Smooth muscle cell (in vitro differentiated cells): ENCODE results near the gene ANKRD40. TPM values are rescaled to one million over a fixed set of nuclear protein-coding genes. Genes with fewer than 3 reads are reported as not detected.

Experiments
- DNase-seq: peaks from one replicate; lab custom pipeline; 2025; ENCODE audit not compliant: unreplicated experiment; lab: John Stamatoyannopoulos, UW
- H2AFZ ChIP-seq: fragments of 200-600 bp; sonication (generic); 2 replicates; pipeline ENCODE4 v1.6.0; 2016; ENCODE audit warnings: antibody characterized with exemption, low read depth, mild to moderate bottlenecking
- H3F3A ChIP-seq: fragments of 200-600 bp; sonication (generic); 2 replicates; pipeline ENCODE4 v1.6.0; 2017; ENCODE audit warnings: antibody characterized with exemption, low read depth
- H3K27ac ChIP-seq: fragments of 200-600 bp; sonication (generic); 2 replicates; pipeline ENCODE4 v1.5.1; 2016; ENCODE audit warnings: low read depth, mild to moderate bottlenecking
- H3K27me3 ChIP-seq: fragments of 200-600 bp; sonication (generic); 2 replicates; pipeline ENCODE4 v1.6.1; 2016; ENCODE audit warnings: low read depth, mild to moderate bottlenecking
- H3K36me3 ChIP-seq: fragments of 200-600 bp; sonication (generic); 2 replicates; pipeline ENCODE4 v1.5.1; 2016; ENCODE audit warnings: low read depth
- H3K4me1 ChIP-seq: fragments of 200-600 bp; sonication (generic); 2 replicates; pipeline ENCODE4 v1.5.1; 2016; ENCODE audit warnings: low read depth
- H3K4me2 ChIP-seq: fragments of 200-600 bp; sonication (generic); 2 replicates; pipeline ENCODE4 v1.6.0; 2016; ENCODE audit warnings: mild to moderate bottlenecking
- H3K4me3 ChIP-seq: fragments of 200-600 bp; sonication (generic); 2 replicates; pipeline ENCODE4 v1.5.1; 2016; ENCODE audit warnings: mild to moderate bottlenecking
- H3K79me2 ChIP-seq: fragments of 200-600 bp; sonication (generic); 2 replicates; pipeline ENCODE4 v1.6.0; 2016; ENCODE audit warnings: low read depth, mild to moderate bottlenecking
- H3K9ac ChIP-seq: fragments of 200-600 bp; sonication (generic); 2 replicates; pipeline ENCODE4 v1.6.0; 2016; ENCODE audit warnings: low read depth
- H3K9me3 ChIP-seq: fragments of 200-600 bp; sonication (generic); replicated peaks from 2 replicates; pipeline ENCODE4 v1.5.1; 2016; ENCODE audit warnings: low read depth
- H4K20me1 ChIP-seq: fragments of 200-600 bp; sonication (generic); 2 replicates; pipeline ENCODE4 v1.6.0; 2016; ENCODE audit warnings: low read depth
- WGBS: methylation state at CpG from one replicate; pipeline ENCODE4 v1.1.7; 2016; ENCODE audit warnings: low lambda C conversion rate; 5-methylcytosine and 5-hydroxymethylcytosine counted together
- polyA plus RNA-seq: library from polyadenylated mRNA; unstranded; fragments of >200 nt; fragmentation: Nextera tagmentation; extraction: Ambion mirVana; gene quantifications from 2 replicates; pipeline ENCODE4 v1.2.1, GENCODE V29; 2016
- total RNA-seq: library from RNA; depleted of rRNA; stranded (reverse); fragments of >200 nt; gene quantifications from 2 replicates; pipeline ENCODE4 v1.2.3, GENCODE V29; 2014
- TF ChIP-seq, protein P1 (sequence below): fragments of 200-600 bp; sonication (generic); IDR thresholded peaks from 2 replicates; pipeline ENCODE4 v1.5.1; 2017; ENCODE audit warnings: borderline replicate concordance, mild to moderate bottlenecking, antibody characterized with exemption; ENCODE audit not compliant: insufficient read depth, poor library complexity, severe bottlenecking

The ANKRD40 gene
- total and polyA plus RNA-seq, 2 experiments from 2014 or later = 10.1 to 17.6 TPM

DNA sequence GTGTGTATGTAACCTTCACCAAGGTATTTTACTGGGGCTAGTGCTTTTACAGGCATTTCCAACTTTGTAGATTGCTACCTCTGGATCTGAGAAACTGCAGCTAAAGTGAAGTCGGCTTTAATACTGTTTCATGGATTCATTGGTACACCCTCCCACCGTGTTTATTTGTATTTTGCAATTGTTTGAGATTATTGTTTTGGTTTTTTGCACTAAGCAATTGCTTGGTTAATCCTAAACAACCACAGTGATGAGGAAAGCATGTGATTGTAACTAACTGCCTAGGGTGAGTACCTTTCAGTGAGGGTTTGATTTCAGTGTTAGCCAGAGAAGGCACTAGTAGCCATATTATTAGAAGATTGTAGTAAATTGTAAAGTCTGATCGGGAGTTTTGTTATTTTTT is 15.0 kb upstream of the ANKRD40 start:
- H3K4me2 ChIP-seq = peak overlapping the region; percentile 86
- no peaks in the 10 kb centered on the region for H3K27me3 ChIP-seq
- H3K27ac ChIP-seq = no peak overlapping the region
- H3K79me2 ChIP-seq = peaks cover 81% of the 10 kb centered on the region
- H3K4me3 ChIP-seq = peak overlapping the region; percentile 17
- peaks cover 21% of the 10 kb centered on the region for H3K4me1 ChIP-seq
- H2AFZ ChIP-seq = no peak overlapping the region
- 78% methylated on average over 3 of the region's 3 CpGs for WGBS
- TF ChIP-seq, protein P1, sequence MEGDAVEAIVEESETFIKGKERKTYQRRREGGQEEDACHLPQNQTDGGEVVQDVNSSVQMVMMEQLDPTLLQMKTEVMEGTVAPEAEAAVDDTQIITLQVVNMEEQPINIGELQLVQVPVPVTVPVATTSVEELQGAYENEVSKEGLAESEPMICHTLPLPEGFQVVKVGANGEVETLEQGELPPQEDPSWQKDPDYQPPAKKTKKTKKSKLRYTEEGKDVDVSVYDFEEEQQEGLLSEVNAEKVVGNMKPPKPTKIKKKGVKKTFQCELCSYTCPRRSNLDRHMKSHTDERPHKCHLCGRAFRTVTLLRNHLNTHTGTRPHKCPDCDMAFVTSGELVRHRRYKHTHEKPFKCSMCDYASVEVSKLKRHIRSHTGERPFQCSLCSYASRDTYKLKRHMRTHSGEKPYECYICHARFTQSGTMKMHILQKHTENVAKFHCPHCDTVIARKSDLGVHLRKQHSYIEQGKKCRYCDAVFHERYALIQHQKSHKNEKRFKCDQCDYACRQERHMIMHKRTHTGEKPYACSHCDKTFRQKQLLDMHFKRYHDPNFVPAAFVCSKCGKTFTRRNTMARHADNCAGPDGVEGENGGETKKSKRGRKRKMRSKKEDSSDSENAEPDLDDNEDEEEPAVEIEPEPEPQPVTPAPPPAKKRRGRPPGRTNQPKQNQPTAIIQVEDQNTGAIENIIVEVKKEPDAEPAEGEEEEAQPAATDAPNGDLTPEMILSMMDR = no peak
- H4K20me1 ChIP-seq = peaks cover 80% of the 10 kb centered on the region
- no peaks in the 10 kb centered on the region for H3K36me3 ChIP-seq
- H3F3A ChIP-seq = no peaks in the 10 kb centered on the region
- H3K9me3 ChIP-seq = no peaks in the 10 kb centered on the region
- DNase-seq = no peak
- H3K9ac ChIP-seq = no peak overlapping the region

DNA sequence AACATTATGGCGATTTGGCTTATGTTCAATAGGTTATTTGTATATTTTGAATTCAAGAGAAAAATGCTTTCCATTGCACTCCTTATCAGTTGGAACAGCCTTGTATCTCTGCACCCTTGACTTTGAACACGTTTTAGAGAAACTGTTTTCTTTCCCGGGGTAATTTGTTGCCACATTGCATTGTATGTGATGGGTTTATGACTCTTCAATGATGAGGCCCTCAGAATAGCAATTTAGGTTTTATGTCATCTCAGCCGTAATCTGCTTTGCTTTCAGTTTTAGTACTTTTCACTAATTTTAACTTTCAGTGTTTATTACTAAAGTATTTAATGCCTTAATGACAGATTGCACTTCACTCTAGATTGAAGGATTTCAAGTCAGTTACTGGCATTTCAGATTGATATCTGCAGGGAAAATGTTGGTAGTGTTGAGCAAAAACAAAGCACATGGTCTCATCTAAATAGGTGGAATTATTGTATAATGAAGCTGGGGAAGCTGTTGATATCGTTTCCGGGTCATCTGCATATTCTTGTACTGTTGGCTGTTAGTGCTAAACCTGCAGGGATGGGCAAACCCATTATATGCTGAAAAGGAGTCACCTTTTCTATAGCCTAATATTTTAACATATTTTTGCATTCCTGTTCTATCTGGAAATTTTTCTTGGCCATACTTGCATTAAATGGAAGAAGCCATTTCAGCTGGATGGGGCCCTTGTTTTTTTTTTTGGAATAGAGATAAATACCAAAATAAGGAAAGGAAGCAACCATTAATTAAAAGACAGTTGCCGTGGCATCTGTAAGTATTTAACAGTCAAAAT is 13.7 kb upstream of the ANKRD40 start:
- peak overlapping the region; percentile 99 for H3K27ac ChIP-seq
- DNase-seq = no peak
- 27% methylated on average over 7 of the region's 7 CpGs for WGBS
- no peaks in the 10 kb centered on the region for H3K9me3 ChIP-seq
- H3K79me2 ChIP-seq = peaks cover 68% of the 10 kb centered on the region
- H3K9ac ChIP-seq = peak overlapping the region; percentile 99
- no peaks in the 10 kb centered on the region for H3K27me3 ChIP-seq
- peak overlapping the region; percentile 86 for H3K4me2 ChIP-seq
- no peaks in the 10 kb centered on the region for H3F3A ChIP-seq
- peak overlapping the region; percentile 88 for H3K4me3 ChIP-seq
- H3K4me1 ChIP-seq = peaks cover 21% of the 10 kb centered on the region
- TF ChIP-seq, protein P1 = no peak
- H4K20me1 ChIP-seq = peaks cover 67% of the 10 kb centered on the region
- no peak overlapping the region for H2AFZ ChIP-seq
- H3K36me3 ChIP-seq = no peaks in the 10 kb centered on the region

DNA sequence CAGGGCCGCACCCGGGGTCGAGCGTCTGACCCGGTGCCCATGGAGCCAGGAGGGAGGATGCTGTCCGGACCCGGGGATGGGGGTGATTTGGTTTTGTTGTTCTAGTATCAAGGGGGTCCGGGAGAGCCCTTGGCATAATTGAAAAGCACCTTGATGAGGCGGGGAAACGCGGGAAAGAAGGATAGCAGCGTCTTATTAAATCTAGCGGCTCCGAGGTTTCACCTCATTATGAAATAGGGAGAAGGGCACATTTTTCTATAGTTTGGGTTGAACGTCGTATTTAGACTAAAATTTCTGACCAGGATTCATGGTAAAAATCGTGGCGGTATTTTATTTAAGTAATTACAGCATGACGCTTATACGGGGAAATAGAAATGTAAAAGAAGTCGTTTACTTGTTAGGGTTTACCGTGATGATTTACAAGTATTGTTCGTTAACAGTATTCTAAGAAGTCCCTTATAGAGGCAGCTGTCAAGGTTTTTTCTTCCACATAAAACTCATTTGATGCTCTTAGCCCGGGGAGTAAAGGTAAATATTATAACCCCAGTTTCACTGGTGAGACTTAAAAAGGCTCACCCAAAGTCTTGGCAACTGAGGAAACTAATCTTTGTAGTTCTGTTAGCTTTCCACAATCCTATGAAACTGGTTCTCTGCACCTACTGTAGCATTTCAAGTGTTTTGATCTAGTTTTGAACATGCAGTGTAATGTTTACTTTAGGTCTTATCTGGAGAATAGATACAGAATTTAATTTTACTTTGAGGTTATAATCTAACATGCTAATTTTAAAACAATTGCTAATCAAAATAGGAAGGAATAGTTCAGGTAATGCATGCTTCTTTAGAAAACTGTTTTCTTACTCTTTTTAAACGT is 12.4 kb upstream of the ANKRD40 start:
- H3F3A ChIP-seq = no peaks in the 10 kb centered on the region
- TF ChIP-seq, protein P1 = no peak
- 1% methylated on average over 25 of the region's 25 CpGs for WGBS
- H3K4me3 ChIP-seq = peak overlapping the region; percentile 88
- peak overlapping the region; percentile 99 for H3K27ac ChIP-seq
- peak overlapping the region; percentile 86 for H3K4me2 ChIP-seq
- peaks cover 55% of the 10 kb centered on the region for H3K79me2 ChIP-seq
- H2AFZ ChIP-seq = peak overlapping the region; percentile 87
- no peaks in the 10 kb centered on the region for H3K27me3 ChIP-seq
- no peaks in the 10 kb centered on the region for H3K36me3 ChIP-seq
- peaks cover 21% of the 10 kb centered on the region for H3K4me1 ChIP-seq
- peak overlapping the region; percentile 99 for H3K9ac ChIP-seq
- peaks cover 55% of the 10 kb centered on the region for H4K20me1 ChIP-seq
- no peaks in the 10 kb centered on the region for H3K9me3 ChIP-seq
- DNase-seq = no peak
